Kidney (tissue), 14 donors: ENCODE measurements around the gene SUMF1. TPM values are rescaled to one million over a fixed set of nuclear protein-coding genes. Genes with fewer than 3 reads are reported as not detected.

ENCODE experiments used
- DNase-seq, 5 donors: peaks; one replicate each; pipeline ENCODE4 v3.0.0-alpha.2; 2013 to 2020
- FAIRE-seq: peaks from 2 replicates; lab custom pipeline; 2012; peaks lifted over from hg19 to GRCh38; lab: Jason Lieb, UNC
- H3K27ac ChIP-seq, 2 donors: one replicate each; pipeline ENCODE4 v1.7.0; 2013; ENCODE audit warnings: low read depth in 2 of 2, low read length in 2 of 2, inconsistent platforms in 1 of 2
- H3K27me3 ChIP-seq: one replicate; pipeline ENCODE4 v1.7.1; 2013; ENCODE audit warnings: low read length, inconsistent platforms; ENCODE audit not compliant: control insufficient read depth, insufficient read depth
- H3K36me3 ChIP-seq, 3 donors: one replicate each; pipeline versions ENCODE4 v1.7.0 to v1.7.1; 2013; ENCODE audit warnings: low read length in 3 of 3, control low read depth in 1 of 3, inconsistent platforms in 1 of 3; ENCODE audit not compliant: insufficient read depth in 3 of 3, control insufficient read depth in 2 of 3
- H3K4me1 ChIP-seq, 3 donors: one replicate each; pipeline versions ENCODE4 v1.7.0 to v1.7.1; 2013; ENCODE audit warnings: low read length in 3 of 3, inconsistent platforms in 1 of 3, low read depth in 1 of 3; ENCODE audit not compliant: control insufficient read depth in 2 of 3, insufficient read depth in 2 of 3
- H3K4me3 ChIP-seq, 3 donors: one replicate each; pipeline versions ENCODE4 v1.7.0 to v1.8.1; 2013; ENCODE audit warnings: low read length in 3 of 3, control low read depth in 1 of 3, inconsistent platforms in 1 of 3
- H3K9ac ChIP-seq, 3 donors: one replicate each; pipeline versions ENCODE4 v1.7.0 to v1.7.1; 2013; ENCODE audit warnings: low read length in 3 of 3, control low read depth in 1 of 3, inconsistent platforms in 1 of 3
- H3K9me3 ChIP-seq, 3 donors: one replicate each; pipeline versions ENCODE4 v1.7.0 to v1.7.1; 2013; ENCODE audit warnings: low read length in 3 of 3, control low read depth in 1 of 3, inconsistent platforms in 1 of 3; ENCODE audit not compliant: control insufficient read depth in 2 of 3, insufficient read depth in 1 of 3
- CTCF ChIP-seq: IDR thresholded peaks from 3 replicates; pipeline ENCODE4 v1.5.1; 2012; ENCODE audit warnings: mild to moderate bottlenecking, moderate library complexity, borderline replicate concordance; ENCODE audit not compliant: insufficient read depth; ENCODE audit errors: extremely low read depth
- intact Hi-C: fragments of 100-400 bp; cut with DNase I; formaldehyde crosslinking; loops from one replicate; pipeline ENCODE4 v1.11.1; 2022
- polyA plus RNA-seq: library from polyadenylated mRNA; stranded (reverse); fragments of 350-450 nt; fragmentation: Illumina TruSeq; extraction: RNeasy Lipid Tissue Mini Kit (QIAGEN cat#74804); gene quantifications from one replicate; pipeline ENCODE4 v1.2.3, GENCODE V29; 2014; ENCODE audit warnings: low read depth, low replicate concordance; ENCODE audit not compliant: insufficient read depth
- total RNA-seq: library from RNA; stranded (reverse); fragmentation: NEBNext Ultra II Directional; extraction: Animal tissue kit (Norgen Biotek cat#: 25700); gene quantifications from one replicate; pipeline ENCODE4 v1.2.1, GENCODE V29; 2021
- donor health status: control.
- donor health status: control.
- donor health status: control.
- donor health status: control.
- donor health status: control.
- donor health status: DM: yes; HTN: yes; CAD: no.
- donor health status: Normal renal cell carcinoma (clear cell type).

Gene SUMF1
- total and polyA plus RNA-seq, 2 donors from 2014 or later, result 50.1 to 50.6 TPM

GRCh38 chr3:4448187-4448586, 18.9 kb downstream of the SUMF1 start:
- Histone ChIP-seq H3K4me3 (no peak overlapping the region), H3K9ac (no peak overlapping the region), H3K27ac (no peak overlapping the region), H3K4me1 (peaks cover 0 to 2% (median 0%) of the 10 kb centered on the region in 3 donors), H3K36me3 (no peaks in the 10 kb centered on the region), H3K9me3 (no peaks in the 10 kb centered on the region), H3K27me3 (no peaks in the 10 kb centered on the region)
- DNase-seq, result peak in 3 of 5 donors; percentile 21 to 45 (median 33)
- FAIRE-seq, result no peak
- no peak for TF ChIP-seq CTCF
- intact Hi-C loops, result no loop called here

DNA sequence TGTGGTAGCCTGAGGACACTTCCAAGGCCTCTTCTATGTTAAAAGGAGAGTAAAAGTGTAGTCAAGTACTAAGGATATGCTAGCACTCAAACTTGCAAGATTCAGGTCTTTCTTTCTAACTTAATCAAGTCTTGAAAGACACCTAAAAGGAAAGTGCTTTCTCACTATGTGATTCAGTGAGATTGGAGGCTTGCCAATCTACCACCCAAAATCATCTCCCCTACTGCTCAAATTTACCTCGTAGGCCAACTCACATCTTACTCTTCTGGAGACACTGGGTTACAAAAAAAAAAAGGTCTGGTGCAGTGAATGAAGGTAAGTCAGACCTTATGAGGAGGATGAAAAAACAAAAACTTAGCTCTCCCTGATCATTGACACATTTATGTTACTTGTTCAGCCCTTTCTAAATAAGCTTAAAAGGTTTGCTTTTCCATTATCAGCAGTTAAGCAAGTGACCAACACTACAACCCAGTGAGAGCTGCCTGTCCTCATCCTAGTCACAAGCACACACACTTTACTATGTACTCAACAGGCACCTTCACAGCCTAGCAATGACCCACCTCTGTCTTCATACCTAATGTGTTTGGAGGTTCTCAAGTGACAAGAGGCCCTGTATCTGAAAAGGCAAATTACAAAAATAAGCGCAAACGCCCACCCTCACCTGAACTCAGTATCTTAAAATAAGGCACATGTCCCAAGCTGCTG, 19.6 kb downstream of the SUMF1 start:
- Histone ChIP-seq H3K27ac (no peak overlapping the region), H3K9me3 (no peaks in the 10 kb centered on the region), H3K4me1 (peaks cover 0 to 2% (median 0%) of the 10 kb centered on the region in 3 donors), H3K27me3 (no peaks in the 10 kb centered on the region), H3K9ac (no peak overlapping the region), H3K4me3 (no peak overlapping the region), H3K36me3 (no peaks in the 10 kb centered on the region)
- DNase-seq, result no peak
- no peak for TF ChIP-seq CTCF
- intact Hi-C loops, result no loop called here
- no peak for FAIRE-seq

- DNase-seq, result no peak
- intact Hi-C loops, result no loop called here
Measured at GRCh38 chr3:4440951-4441350, 26.1 kb downstream of the SUMF1 start.

More at GRCh38 chr3:4440951-4441350, 26.1 kb downstream of the SUMF1 start:
- Histone ChIP-seq H3K9ac (no peak overlapping the region), H3K27ac (no peak overlapping the region), H3K36me3 (no peaks in the 10 kb centered on the region), H3K27me3 (no peaks in the 10 kb centered on the region), H3K4me3 (no peak overlapping the region), H3K9me3 (no peaks in the 10 kb centered on the region), H3K4me1 (no peaks in the 10 kb centered on the region)
- FAIRE-seq, result no peak
- TF ChIP-seq CTCF, result no peak
